Brain microvascular endothelial cell (primary cell): ENCODE measurements around the gene CELA2B.

Source experiments
- DNase-seq: peaks from one replicate; pipeline ENCODE4 v3.0.0-alpha.2; 2020
- H3K27ac ChIP-seq: fragments of 250-450 bp; sonication (Bioruptor Pico); 2 replicates; pipeline ENCODE4 v1.5.1; 2020; ENCODE audit warnings: mild to moderate bottlenecking, moderate library complexity
- H3K27me3 ChIP-seq: fragments of 250-450 bp; sonication (Bioruptor Pico); replicated peaks from 2 replicates; pipeline ENCODE4 v1.5.1; 2020; ENCODE audit warnings: mild to moderate bottlenecking
- H3K36me3 ChIP-seq: fragments of 250-450 bp; sonication (Bioruptor Pico); replicated peaks from 2 replicates; pipeline ENCODE4 v1.5.1; 2020; ENCODE audit warnings: mild to moderate bottlenecking
- H3K4me3 ChIP-seq: 2 replicates; pipeline ENCODE4 v1.5.1; 2011; ENCODE audit warnings: low read depth, mild to moderate bottlenecking, control low read depth, low read length, moderate library complexity
- CTCF ChIP-seq: IDR thresholded peaks from 2 replicates; pipeline ENCODE4 v1.5.1; 2011; ENCODE audit warnings: low read depth, mild to moderate bottlenecking, moderate library complexity, low read length, control low read depth, inconsistent platforms; ENCODE audit errors: missing control alignments
- in situ Hi-C: cut with HindIII; loops from 2 replicates; pipeline ENCODE4 v1.10.0; 2017; ENCODE audit warnings: low sequenced_read_pairs, low pct_ligation_motif_present

CELA2B gene

DNA sequence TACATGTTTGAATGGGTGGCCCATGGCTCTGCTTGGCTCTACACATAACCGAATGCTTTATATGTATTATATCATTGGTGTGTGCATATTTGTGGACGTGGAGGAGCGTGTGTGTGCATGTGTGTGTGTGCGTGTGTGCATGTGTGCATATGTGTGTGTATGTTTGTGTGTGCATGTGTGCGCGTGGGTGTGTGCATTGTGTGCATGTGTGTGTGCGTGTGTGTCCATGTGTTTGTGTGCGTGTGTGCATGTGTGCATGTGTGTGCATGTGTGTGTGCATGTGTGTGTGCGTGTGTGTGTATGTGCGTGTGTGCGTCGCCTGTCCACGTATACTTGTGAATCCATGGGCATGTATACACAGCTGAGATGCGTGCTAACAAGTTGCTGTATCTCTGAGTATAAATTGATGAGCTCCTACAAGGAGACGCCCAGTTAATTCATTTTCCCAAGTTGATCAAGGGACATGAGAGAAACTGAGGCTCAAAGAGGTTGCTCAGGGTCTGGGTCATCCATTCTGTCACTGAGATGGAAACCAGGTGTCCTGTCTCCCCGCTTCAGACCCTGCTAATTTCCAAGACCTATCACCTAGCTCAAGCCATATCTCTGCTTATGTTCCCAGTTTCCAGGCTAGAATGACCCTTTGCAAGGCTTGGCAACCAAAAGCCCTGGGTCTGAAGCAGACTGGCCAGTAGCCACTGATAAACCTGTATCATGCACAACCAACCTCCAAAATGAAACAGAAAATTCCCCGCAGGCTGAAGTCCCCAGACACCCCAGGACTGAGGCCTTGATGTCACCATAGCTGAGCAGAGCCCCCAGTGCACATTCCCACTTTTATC lies 40.4 kb upstream of the CELA2B start:
- no peak for DNase-seq
- no peak for TF ChIP-seq CTCF
- Histone ChIP-seq H3K4me3 (no peak overlapping the region), H3K27me3 (no peaks in the 10 kb centered on the region), H3K27ac (no peak overlapping the region), H3K36me3 (no peaks in the 10 kb centered on the region)
- in situ Hi-C loops = no loop called here

GRCh38 chr1:15436881-15437442 lies 38.9 kb upstream of the CELA2B start:
- no peaks in the 10 kb centered on the region for H3K36me3 ChIP-seq
- no peaks in the 10 kb centered on the region for H3K27me3 ChIP-seq
- no peak overlapping the region for H3K27ac ChIP-seq
- DNase-seq = no peak
- TF ChIP-seq CTCF = no peak
- H3K4me3 ChIP-seq = no peak overlapping the region
- in situ Hi-C loops = no loop called here

GRCh38 chr1:15439325-15439724 lies 36.6 kb upstream of the CELA2B start:
- in situ Hi-C loops = no loop called here
- Histone ChIP-seq H3K27ac (no peak overlapping the region), H3K36me3 (no peaks in the 10 kb centered on the region), H3K4me3 (no peak overlapping the region), H3K27me3 (no peaks in the 10 kb centered on the region)
- DNase-seq = no peak
- no peak for TF ChIP-seq CTCF

DNA sequence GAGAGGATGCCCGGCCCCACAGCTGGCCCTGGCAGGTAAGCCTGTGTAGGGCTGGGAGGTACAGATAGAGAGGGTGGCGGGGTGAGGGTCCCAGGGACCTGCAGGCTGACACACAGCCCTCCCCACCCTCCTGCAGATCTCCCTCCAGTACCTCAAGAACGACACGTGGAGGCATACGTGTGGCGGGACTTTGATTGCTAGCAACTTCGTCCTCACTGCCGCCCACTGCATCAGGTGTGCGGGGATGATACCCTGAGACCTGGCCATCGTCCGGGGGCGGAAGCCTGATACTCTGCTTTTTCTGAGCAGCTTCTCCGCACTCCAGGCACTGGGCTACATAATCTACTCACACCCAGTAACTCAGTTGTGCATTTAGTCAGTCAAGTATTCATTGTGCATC lies 35.5 kb upstream of the CELA2B start:
- in situ Hi-C loops = no loop called here
- no peak overlapping the region for H3K4me3 ChIP-seq
- no peaks in the 10 kb centered on the region for H3K27me3 ChIP-seq
- no peak for DNase-seq
- no peak for TF ChIP-seq CTCF
- H3K27ac ChIP-seq = no peak overlapping the region
- H3K36me3 ChIP-seq = no peaks in the 10 kb centered on the region

DNA sequence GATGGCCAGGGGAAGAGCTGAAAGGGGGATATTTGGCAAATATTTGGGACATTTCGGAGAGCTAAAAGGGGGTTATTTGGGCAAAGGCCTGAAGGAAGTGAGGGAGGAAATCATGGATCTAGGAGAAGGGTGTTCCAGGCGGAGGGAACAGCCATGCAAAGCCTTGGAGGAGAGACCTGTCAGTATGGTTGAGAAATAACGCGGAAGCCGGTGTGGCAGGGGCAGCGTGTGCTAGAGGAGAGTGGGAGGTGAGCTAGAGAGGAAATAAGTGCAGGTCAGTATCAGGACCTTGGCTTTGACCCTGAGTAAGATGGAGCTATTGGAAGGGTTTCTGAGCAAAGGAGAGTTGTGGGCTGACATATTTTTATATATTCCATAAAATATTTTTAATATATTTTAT lies 34.7 kb upstream of the CELA2B start:
- Histone ChIP-seq H3K4me3 (no peak overlapping the region), H3K36me3 (no peaks in the 10 kb centered on the region), H3K27me3 (no peaks in the 10 kb centered on the region), H3K27ac (no peak overlapping the region)
- no peak for DNase-seq
- in situ Hi-C loops = no loop called here
- TF ChIP-seq CTCF = no peak

DNA sequence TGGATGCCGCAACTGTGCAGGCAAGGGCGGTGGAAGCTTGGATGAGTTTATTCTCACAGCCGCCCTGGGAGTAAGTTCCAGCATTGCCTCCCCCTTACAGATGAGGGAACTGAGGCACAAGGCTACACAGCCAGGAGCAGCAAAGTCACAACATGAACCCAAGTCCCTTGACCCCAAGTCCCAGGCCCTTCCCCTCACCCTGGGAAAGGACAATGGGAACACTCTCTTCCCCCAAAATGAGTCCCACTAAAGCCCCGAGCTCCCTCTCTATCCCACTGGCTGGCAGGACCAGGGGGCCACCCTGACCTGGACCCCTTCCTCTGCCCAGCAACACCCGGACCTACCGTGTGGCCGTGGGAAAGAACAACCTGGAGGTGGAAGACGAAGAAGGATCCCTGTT lies 33.8 kb upstream of the CELA2B start:
- Histone ChIP-seq H3K4me3 (no peak overlapping the region), H3K27ac (no peak overlapping the region), H3K27me3 (no peaks in the 10 kb centered on the region), H3K36me3 (no peaks in the 10 kb centered on the region)
- in situ Hi-C loops = no loop called here
- no peak for TF ChIP-seq CTCF
- DNase-seq = no peak
